Loucy (cell line): Measurements from ENCODE around the gene FAM169A.

Experiments used
- EZH2phosphoT487 ChIP-seq: fragments of 200-600 bp; IDR thresholded peaks from 2 replicates; pipeline ENCODE4 v1.6.1; 2018; ENCODE audit warnings: antibody characterized with exemption, mild to moderate bottlenecking, moderate library complexity, borderline replicate concordance
- TF ChIP-seq, protein P1 (sequence below): fragments of 200-600 bp; sonication (generic); conservative IDR thresholded peaks from 2 replicates; pipeline ENCODE4 v1.5.1; 2014; ENCODE audit warnings: mild to moderate bottlenecking, antibody characterized with exemption, low read length

DNA sequence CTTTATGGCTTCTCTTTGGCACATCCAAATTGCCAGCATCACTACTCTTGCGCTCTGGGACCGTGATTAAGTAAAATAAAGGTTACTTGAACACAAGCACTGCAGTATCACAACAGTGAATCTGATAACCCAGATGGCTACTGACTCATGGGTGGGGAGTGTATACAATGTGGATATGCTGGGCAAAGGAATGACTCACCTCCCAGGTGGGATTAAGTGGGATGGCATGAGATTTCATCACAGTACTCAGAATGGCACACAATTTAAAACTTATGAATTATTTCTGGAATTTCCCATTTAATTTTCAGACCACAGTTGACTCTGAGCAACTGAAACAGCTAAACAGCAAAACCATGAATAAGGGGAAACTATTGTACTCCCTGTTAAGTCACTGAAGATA lies 103.6 kb downstream of the FAM169A start:
- TF ChIP-seq, protein P1, sequence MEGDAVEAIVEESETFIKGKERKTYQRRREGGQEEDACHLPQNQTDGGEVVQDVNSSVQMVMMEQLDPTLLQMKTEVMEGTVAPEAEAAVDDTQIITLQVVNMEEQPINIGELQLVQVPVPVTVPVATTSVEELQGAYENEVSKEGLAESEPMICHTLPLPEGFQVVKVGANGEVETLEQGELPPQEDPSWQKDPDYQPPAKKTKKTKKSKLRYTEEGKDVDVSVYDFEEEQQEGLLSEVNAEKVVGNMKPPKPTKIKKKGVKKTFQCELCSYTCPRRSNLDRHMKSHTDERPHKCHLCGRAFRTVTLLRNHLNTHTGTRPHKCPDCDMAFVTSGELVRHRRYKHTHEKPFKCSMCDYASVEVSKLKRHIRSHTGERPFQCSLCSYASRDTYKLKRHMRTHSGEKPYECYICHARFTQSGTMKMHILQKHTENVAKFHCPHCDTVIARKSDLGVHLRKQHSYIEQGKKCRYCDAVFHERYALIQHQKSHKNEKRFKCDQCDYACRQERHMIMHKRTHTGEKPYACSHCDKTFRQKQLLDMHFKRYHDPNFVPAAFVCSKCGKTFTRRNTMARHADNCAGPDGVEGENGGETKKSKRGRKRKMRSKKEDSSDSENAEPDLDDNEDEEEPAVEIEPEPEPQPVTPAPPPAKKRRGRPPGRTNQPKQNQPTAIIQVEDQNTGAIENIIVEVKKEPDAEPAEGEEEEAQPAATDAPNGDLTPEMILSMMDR: no peak
- TF ChIP-seq EZH2phosphoT487: no peak
